SK-N-SH (cell line): ENCODE results near the gene FAM120A. TPM values are rescaled to one million over a fixed set of nuclear protein-coding genes. Genes with fewer than 3 reads are reported as not detected.

Experiments
- CTCF ChIA-PET: fragments of 300-600, 350-600 bp; formaldehyde crosslinking; extraction: SDS; loops from one replicate; lab custom pipeline; 2021; lab: Yijun Ruan, JAX
- POLR2A ChIA-PET: fragments of 350-600 bp; sonication (Branson Sonifier 250); formaldehyde crosslinking; extraction: SDS; loops from one replicate; lab custom pipeline; 2020; ENCODE audit warnings: antibody characterized with exemption, inconsistent platforms; lab: Yijun Ruan, JAX
- DNase-seq: peaks from one replicate; pipeline ENCODE4 v3.0.0; 2012
- H2AFZ ChIP-seq: fragments of 200-600 bp; sonication (generic); 2 replicates; pipeline ENCODE4 v1.8.1; 2016; ENCODE audit warnings: antibody characterized with exemption, mild to moderate bottlenecking, low read depth
- H3F3A ChIP-seq: fragments of 200-600 bp; sonication (generic); replicated peaks from 2 replicates; pipeline ENCODE3; 2016; ENCODE audit warnings: antibody characterized with exemption, mild to moderate bottlenecking; ENCODE audit not compliant: insufficient read depth
- H3K27ac ChIP-seq, 2 experiments: fragments of 200-500 bp in 1 of 2; fragments of 200-600 bp in 1 of 2; sonication (Bioruptor generic) in 1 of 2; sonication (generic), shearing (Covaris generic) in 1 of 2; 2 replicates each; pipeline versions ENCODE4 v1.5.1 to v1.6.1; 2014 to 2016; ENCODE audit warnings: low read depth in 2 of 2, inconsistent platforms in 1 of 2, low read length in 1 of 2, mild to moderate bottlenecking in 1 of 2, mixed read lengths in 1 of 2
- H3K27me3 ChIP-seq: fragments of 200-600 bp; sonication (generic), shearing (Covaris generic); 2 replicates; pipeline ENCODE4 v1.6.1; 2016; ENCODE audit warnings: mixed run types; ENCODE audit not compliant: insufficient read depth
- H3K36me3 ChIP-seq, 2 experiments: fragments of 200-500 bp in 1 of 2; fragments of 200-600 bp in 1 of 2; sonication (Bioruptor generic) in 1 of 2; sonication (generic) in 1 of 2; replicated peaks in 1 of 2; 2 replicates each; pipeline versions ENCODE3 to v1.5.1; 2014 to 2016; ENCODE audit warnings: low read length in 1 of 2, mild to moderate bottlenecking in 1 of 2; ENCODE audit not compliant: insufficient read depth in 2 of 2, control insufficient read depth in 1 of 2
- H3K4me1 ChIP-seq, 2 experiments: fragments of 200-500 bp in 1 of 2; fragments of 200-600 bp in 1 of 2; sonication (Bioruptor generic) in 1 of 2; sonication (generic), shearing (Covaris generic) in 1 of 2; 2 replicates each; pipeline versions ENCODE4 v1.5.1 to v1.6.1; 2014 to 2016; ENCODE audit warnings: low read depth in 1 of 2, low read length in 1 of 2, mixed run types in 1 of 2; ENCODE audit not compliant: insufficient read depth in 2 of 2, control insufficient read depth in 1 of 2
- H3K4me2 ChIP-seq: fragments of 200-600 bp; sonication (generic), shearing (Covaris generic); 2 replicates; pipeline ENCODE4 v1.6.1; 2017; ENCODE audit warnings: mixed run types
- H3K4me3 ChIP-seq, 2 experiments: fragments of 200-500 bp in 1 of 2; fragments of 200-600 bp in 1 of 2; sonication (Bioruptor generic) in 1 of 2; sonication (generic), shearing (Covaris generic) in 1 of 2; 2 replicates each; pipeline versions ENCODE4 v1.5.1 to v1.8.1; 2014 to 2016; ENCODE audit warnings: low read depth in 2 of 2, inconsistent platforms in 1 of 2, low read length in 1 of 2, mild to moderate bottlenecking in 1 of 2, mixed read lengths in 1 of 2, moderate library complexity in 1 of 2
- H3K79me2 ChIP-seq: fragments of 200-600 bp; sonication (generic); 2 replicates; pipeline ENCODE4 v1.8.1; 2017; ENCODE audit warnings: mild to moderate bottlenecking; ENCODE audit not compliant: insufficient read depth
- H3K9ac ChIP-seq: fragments of 200-600 bp; sonication (generic); 2 replicates; pipeline ENCODE4 v1.6.1; 2017; ENCODE audit warnings: mixed run types
- H3K9me2 ChIP-seq: fragments of 200-600 bp; sonication (generic); 2 replicates; pipeline ENCODE4 v1.6.1; 2017; ENCODE audit warnings: mixed run types
- H3K9me3 ChIP-seq: fragments of 200-600 bp; sonication (generic); 2 replicates; pipeline ENCODE4 v1.6.1; 2017; ENCODE audit warnings: mixed run types, mild to moderate bottlenecking, moderate library complexity
- H4K20me1 ChIP-seq: fragments of 200-600 bp; sonication (generic); 2 replicates; pipeline ENCODE4 v1.6.1; 2017; ENCODE audit warnings: mild to moderate bottlenecking, mixed run types; ENCODE audit not compliant: insufficient read depth
- CTCF ChIP-seq: fragments of 200-600 bp; sonication (generic); IDR thresholded peaks from 2 replicates; pipeline ENCODE4 v1.6.1; 2017; ENCODE audit warnings: antibody characterized with exemption, mild to moderate bottlenecking, moderate library complexity
- ELF1 ChIP-seq: IDR thresholded peaks from 2 replicates; pipeline ENCODE4 v1.4.0; 2012
- EP300 ChIP-seq, 2 experiments: IDR thresholded peaks; 2 replicates each; pipeline versions ENCODE4 v1.4.0 to v1.6.1; 2012; ENCODE audit warnings: borderline replicate concordance in 1 of 2, low read depth in 1 of 2, low read length in 1 of 2
- EZH2phosphoT487 ChIP-seq: fragments of 200-600 bp; sonication (generic); IDR thresholded peaks from 2 replicates; pipeline ENCODE4 v1.6.1; 2017; ENCODE audit warnings: low read depth, mixed run types, mild to moderate bottlenecking, antibody characterized with exemption, moderate library complexity, borderline replicate concordance
- JUND ChIP-seq: IDR thresholded peaks from 2 replicates; pipeline ENCODE4 v1.4.0; 2012
- NRF1 ChIP-seq: IDR thresholded peaks from 2 replicates; pipeline ENCODE4 v1.6.1; 2012; ENCODE audit warnings: low read depth, mild to moderate bottlenecking, low read length
- RCOR1 ChIP-seq: fragments of 150-350 bp; IDR thresholded peaks from 2 replicates; pipeline ENCODE4 v1.6.1; 2017; ENCODE audit warnings: antibody characterized with exemption, low read length
- REST ChIP-seq: IDR thresholded peaks from 2 replicates; pipeline ENCODE4 v1.6.1; 2012; ENCODE audit warnings: mild to moderate bottlenecking, low read depth, low read length, moderate library complexity
- RFX5 ChIP-seq: IDR thresholded peaks from 2 replicates; pipeline ENCODE4 v1.6.1; 2012; ENCODE audit warnings: mild to moderate bottlenecking, improper control_type of control experiment, low read length
- TCF12 ChIP-seq: IDR thresholded peaks from 2 replicates; pipeline ENCODE4 v1.4.0; 2012
- TEAD4 ChIP-seq: IDR thresholded peaks from 2 replicates; pipeline ENCODE4 v1.4.0; 2012; ENCODE audit warnings: mild to moderate bottlenecking, borderline replicate concordance; ENCODE audit not compliant: insufficient read depth
- WGBS: methylation state at CpG from one replicate; pipeline ENCODE4 v1.1.6; 2017; ENCODE audit warnings: low lambda C conversion rate; 5-methylcytosine and 5-hydroxymethylcytosine counted together
- polyA plus RNA-seq, 3 experiments: library from polyadenylated mRNA; depleted of rRNA; stranded (reverse); fragments of >200 nt; gene quantifications; 2 replicates each; pipeline ENCODE4 v1.2.3, GENCODE V29; 2012
- TF ChIP-seq, protein P1 (sequence below): fragments of 150-350 bp; IDR thresholded peaks from 2 replicates; pipeline ENCODE4 v1.6.1; 2016; ENCODE audit warnings: mild to moderate bottlenecking, low read depth, low read length
- TF ChIP-seq, protein P2 (sequence below): IDR thresholded peaks from 2 replicates; pipeline ENCODE4; 2012

Gene FAM120A
- polyA plus RNA-seq, 1 of the 3 experiments (the other 2 are of a cell fraction): 58.6 TPM

DNA sequence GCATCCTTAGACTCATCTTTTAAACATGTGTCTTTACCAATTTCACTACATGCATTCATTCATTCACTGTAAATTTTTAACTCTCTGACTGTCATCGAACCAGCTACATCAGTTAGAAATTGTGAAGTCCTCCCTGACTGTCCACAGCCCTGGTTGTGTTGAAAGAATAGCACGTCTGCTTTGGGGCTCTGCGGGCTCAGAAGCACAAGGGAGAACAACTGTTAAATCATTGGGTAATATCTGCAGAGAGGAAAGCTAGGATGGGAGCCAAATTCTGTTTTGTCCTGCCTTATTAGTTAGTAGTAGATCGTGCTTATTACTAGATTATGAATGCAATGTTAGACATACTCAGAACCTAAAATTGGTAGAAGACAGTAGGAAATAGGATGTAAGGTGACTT, 28.2 kb downstream of the FAM120A start:
- Histone ChIP-seq H3K27ac (peak overlapping the region in 1 of 2 experiments; percentile 67; a peak in 1 of 4 replicates), H3K9ac (no peak overlapping the region), H3K4me1 (peaks cover 0 to 13% of the 10 kb centered on the region in 2 experiments; a peak in 3 of 4 replicates), H3K9me3 (no peaks in the 10 kb centered on the region), H3K27me3 (no peaks in the 10 kb centered on the region), H4K20me1 (peaks cover 12% of the 10 kb centered on the region), H3F3A (peaks cover 4% of the 10 kb centered on the region), H2AFZ (no peak overlapping the region), H3K79me2 (peaks cover 83% of the 10 kb centered on the region), H3K36me3 (peaks cover 18 to 20% of the 10 kb centered on the region in 2 experiments), H3K4me2 (no peak overlapping the region), H3K9me2 (no peaks in the 10 kb centered on the region), H3K4me3 (no peak overlapping the region)
- TF ChIP-seq TCF12: no peak
- TF ChIP-seq EP300 (IDR thresholded peaks at IDR 0.05; ENCODE audit: borderline replicate concordance in 1 of 2, low read depth in 1 of 2, low read length in 1 of 2): no peak
- TF ChIP-seq EZH2phosphoT487: no peak
- TF ChIP-seq JUND: no peak
- TF ChIP-seq, protein P1, sequence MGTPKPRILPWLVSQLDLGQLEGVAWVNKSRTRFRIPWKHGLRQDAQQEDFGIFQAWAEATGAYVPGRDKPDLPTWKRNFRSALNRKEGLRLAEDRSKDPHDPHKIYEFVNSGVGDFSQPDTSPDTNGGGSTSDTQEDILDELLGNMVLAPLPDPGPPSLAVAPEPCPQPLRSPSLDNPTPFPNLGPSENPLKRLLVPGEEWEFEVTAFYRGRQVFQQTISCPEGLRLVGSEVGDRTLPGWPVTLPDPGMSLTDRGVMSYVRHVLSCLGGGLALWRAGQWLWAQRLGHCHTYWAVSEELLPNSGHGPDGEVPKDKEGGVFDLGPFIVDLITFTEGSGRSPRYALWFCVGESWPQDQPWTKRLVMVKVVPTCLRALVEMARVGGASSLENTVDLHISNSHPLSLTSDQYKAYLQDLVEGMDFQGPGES: no peak
- no peak for TF ChIP-seq CTCF
- no peak for TF ChIP-seq NRF1
- no peak for TF ChIP-seq TEAD4
- TF ChIP-seq, protein P2, sequence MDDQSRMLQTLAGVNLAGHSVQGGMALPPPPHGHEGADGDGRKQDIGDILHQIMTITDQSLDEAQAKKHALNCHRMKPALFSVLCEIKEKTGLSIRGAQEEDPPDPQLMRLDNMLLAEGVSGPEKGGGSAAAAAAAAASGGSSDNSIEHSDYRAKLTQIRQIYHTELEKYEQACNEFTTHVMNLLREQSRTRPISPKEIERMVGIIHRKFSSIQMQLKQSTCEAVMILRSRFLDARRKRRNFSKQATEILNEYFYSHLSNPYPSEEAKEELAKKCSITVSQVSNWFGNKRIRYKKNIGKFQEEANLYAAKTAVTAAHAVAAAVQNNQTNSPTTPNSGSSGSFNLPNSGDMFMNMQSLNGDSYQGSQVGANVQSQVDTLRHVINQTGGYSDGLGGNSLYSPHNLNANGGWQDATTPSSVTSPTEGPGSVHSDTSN: no peak
- no peak for TF ChIP-seq RFX5
- no peak for TF ChIP-seq ELF1
- TF ChIP-seq RCOR1: no peak
- ChIA-PET POLR2A (no interaction called here), CTCF (interaction anchor here (1.4 to 1.7 kb wide), 2 partner anchors 22 to 87 kb away, joined by 4 to 5 read pairs; no protein-coding TSS in a partner anchor)
- WGBS: 95% methylated on average over 4 of the region's 4 CpGs
- DNase-seq: no peak

DNA sequence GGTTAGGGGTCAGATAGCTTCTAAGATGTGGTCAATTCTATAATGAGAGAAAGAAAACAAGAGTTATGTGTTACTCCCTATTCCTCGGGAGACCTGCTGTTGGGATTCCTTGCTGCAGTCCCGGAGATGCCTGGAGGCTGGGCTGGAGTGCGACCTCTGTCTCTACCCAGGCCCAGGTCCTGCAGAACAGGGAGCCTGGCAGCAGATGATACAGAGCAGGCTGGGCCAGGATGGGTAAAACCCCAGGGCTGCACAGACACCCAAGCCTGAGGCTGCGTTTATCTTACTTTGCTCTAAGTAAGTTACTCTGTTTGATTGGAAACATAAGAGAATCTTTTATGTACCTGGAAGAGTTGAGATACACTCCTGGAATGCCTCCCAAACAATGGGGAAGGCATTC, 28.8 kb downstream of the FAM120A start:
- Histone ChIP-seq H3K4me1 (peaks cover 0 to 13% of the 10 kb centered on the region in 2 experiments; a peak in 3 of 4 replicates), H3K9ac (no peak overlapping the region), H3K27me3 (no peaks in the 10 kb centered on the region), H3K9me3 (no peaks in the 10 kb centered on the region), H3K4me2 (no peak overlapping the region), H3K79me2 (peaks cover 83% of the 10 kb centered on the region), H2AFZ (no peak overlapping the region), H4K20me1 (peaks cover 12% of the 10 kb centered on the region), H3K9me2 (no peaks in the 10 kb centered on the region), H3K27ac (peak overlapping the region in 1 of 2 experiments; percentile 67; a peak in 1 of 4 replicates), H3F3A (peaks cover 4% of the 10 kb centered on the region), H3K36me3 (peaks cover 13 to 19% of the 10 kb centered on the region in 2 experiments), H3K4me3 (no peak overlapping the region)
- 86% methylated on average over 3 of the region's 4 CpGs for WGBS
- 0 out of 4 replicates have a peak, but pooled peaks of 1 of the 2 experiments have one; percentile 9 for TF ChIP-seq EP300 (IDR thresholded peaks at IDR 0.05; ENCODE audit: borderline replicate concordance in 1 of 2, low read depth in 1 of 2, low read length in 1 of 2)
- no peak for TF ChIP-seq REST
- ChIA-PET POLR2A (no interaction called here), CTCF (interaction anchor here (1.4 kb wide), 1 partner anchor 23 kb away, joined by 4 read pairs; no protein-coding TSS in a partner anchor)
- DNase-seq: peak; percentile 47
